ENCODE results near the gene CRELD1. TPM values are rescaled to one million over a fixed set of nuclear protein-coding genes. Genes with fewer than 3 reads are reported as not detected.

The CRELD1 gene
- total RNA-seq, 1 donor, result 7.6 TPM

DNA sequence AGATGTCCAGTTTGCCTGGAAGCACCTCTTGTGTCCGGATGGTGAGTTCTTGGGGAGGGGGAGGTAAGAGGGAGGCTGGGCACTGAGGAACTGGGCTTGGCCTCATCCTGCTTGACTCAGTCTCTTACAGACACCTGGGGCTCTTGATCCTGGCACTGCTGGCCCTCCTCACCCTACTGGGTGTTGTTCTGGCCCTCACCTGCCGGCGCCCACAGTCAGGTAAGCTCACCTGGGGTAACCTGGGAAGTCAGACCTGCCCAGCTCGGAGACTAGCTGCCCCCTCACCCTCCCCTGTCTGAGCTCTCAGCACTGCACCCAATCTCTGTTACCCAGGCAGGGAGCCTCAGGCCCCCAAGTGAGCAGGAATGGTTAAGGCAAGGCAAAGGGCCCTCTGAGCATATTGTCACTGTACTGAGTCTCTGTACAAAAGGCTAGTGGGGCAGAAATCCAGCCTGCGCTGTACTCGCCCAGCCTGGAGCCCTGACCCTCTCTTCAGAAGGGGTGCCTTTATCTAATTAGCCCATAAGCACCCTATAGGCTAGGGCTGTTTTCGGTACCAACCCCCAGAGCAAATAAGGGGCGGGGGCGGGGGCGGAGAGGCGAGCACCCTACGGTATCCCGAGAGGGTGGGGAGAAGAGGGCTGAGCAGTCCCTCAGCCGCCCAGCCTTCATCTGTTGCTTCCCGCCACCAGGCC lies 18.9 kb upstream of the CRELD1 start:
- H4K20me1 ChIP-seq (ENCODE audit: insufficient read depth, low read length), result peaks cover 2% of the 10 kb centered on the region
- no peak for DNase-seq (ENCODE audit: insufficient read length, low spot score, missing footprints)
- H3K4me2 ChIP-seq (ENCODE audit: insufficient read depth, low read length), result peak overlapping the region; percentile 93
- H3K79me2 ChIP-seq (ENCODE audit: insufficient read depth, low read length), result peaks cover 16% of the 10 kb centered on the region
- H3K4me1 ChIP-seq (ENCODE audit: insufficient read depth, low read length), result peaks cover 53% of the 10 kb centered on the region
- H3K27ac ChIP-seq (ENCODE audit: low read depth, low read length), result no peak overlapping the region
- H2AFZ ChIP-seq (ENCODE audit: low read length), result peak overlapping the region; percentile 25
- TF ChIP-seq, protein P1, sequence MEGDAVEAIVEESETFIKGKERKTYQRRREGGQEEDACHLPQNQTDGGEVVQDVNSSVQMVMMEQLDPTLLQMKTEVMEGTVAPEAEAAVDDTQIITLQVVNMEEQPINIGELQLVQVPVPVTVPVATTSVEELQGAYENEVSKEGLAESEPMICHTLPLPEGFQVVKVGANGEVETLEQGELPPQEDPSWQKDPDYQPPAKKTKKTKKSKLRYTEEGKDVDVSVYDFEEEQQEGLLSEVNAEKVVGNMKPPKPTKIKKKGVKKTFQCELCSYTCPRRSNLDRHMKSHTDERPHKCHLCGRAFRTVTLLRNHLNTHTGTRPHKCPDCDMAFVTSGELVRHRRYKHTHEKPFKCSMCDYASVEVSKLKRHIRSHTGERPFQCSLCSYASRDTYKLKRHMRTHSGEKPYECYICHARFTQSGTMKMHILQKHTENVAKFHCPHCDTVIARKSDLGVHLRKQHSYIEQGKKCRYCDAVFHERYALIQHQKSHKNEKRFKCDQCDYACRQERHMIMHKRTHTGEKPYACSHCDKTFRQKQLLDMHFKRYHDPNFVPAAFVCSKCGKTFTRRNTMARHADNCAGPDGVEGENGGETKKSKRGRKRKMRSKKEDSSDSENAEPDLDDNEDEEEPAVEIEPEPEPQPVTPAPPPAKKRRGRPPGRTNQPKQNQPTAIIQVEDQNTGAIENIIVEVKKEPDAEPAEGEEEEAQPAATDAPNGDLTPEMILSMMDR (IDR thresholded peaks at IDR 0.05; ENCODE audit: extremely low read depth, low read depth, low read length), result no peak
- H3K36me3 ChIP-seq (ENCODE audit: insufficient read depth, low read length), result no peaks in the 10 kb centered on the region
- H3K9me3 ChIP-seq (ENCODE audit: low read depth, low read length), result no peaks in the 10 kb centered on the region
- H3K4me3 ChIP-seq (ENCODE audit: insufficient read depth, low read length), result peak overlapping the region; percentile 74
- no peaks in the 10 kb centered on the region for H3K27me3 ChIP-seq (ENCODE audit: insufficient read depth, low read length)

DNA sequence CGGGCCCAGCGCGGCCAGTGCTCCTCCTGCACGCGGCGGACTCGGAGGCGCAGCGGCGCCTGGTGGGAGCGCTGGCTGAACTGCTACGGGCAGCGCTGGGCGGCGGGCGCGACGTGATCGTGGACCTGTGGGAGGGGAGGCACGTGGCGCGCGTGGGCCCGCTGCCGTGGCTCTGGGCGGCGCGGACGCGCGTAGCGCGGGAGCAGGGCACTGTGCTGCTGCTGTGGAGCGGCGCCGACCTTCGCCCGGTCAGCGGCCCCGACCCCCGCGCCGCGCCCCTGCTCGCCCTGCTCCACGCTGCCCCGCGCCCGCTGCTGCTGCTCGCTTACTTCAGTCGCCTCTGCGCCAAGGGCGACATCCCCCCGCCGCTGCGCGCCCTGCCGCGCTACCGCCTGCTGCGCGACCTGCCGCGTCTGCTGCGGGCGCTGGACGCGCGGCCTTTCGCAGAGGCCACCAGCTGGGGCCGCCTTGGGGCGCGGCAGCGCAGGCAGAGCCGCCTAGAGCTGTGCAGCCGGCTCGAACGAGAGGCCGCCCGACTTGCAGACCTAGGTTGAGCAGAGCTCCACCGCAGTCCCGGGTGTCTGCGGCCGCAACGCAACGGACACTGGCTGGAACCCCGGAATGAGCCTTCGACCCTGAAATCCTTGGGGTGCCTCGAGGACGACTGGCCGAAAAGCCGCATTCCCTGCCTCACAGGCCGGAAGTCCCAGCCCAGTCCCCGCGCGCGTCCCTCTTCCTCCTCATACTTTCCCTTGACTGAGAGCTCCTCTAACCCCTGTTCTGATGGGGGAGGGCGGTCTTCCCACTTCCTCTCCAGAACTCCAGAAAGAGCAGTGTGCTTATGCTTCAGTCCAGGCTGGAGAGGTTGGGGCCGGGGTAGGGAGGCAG lies 18.1 kb upstream of the CRELD1 start:
- Histone ChIP-seq H2AFZ (ENCODE audit: low read length) (peak overlapping the region; percentile 92), H3K9me3 (ENCODE audit: low read depth, low read length) (no peaks in the 10 kb centered on the region), H3K4me1 (ENCODE audit: insufficient read depth, low read length) (peaks cover 53% of the 10 kb centered on the region), H3K79me2 (ENCODE audit: insufficient read depth, low read length) (peaks cover 16% of the 10 kb centered on the region), H4K20me1 (ENCODE audit: insufficient read depth, low read length) (peaks cover 2% of the 10 kb centered on the region), H3K27ac (ENCODE audit: low read depth, low read length) (peak overlapping the region; percentile 73), H3K4me3 (ENCODE audit: insufficient read depth, low read length) (peak overlapping the region; percentile 74), H3K4me2 (ENCODE audit: insufficient read depth, low read length) (peak overlapping the region; percentile 93), H3K36me3 (ENCODE audit: insufficient read depth, low read length) (no peaks in the 10 kb centered on the region), H3K27me3 (ENCODE audit: insufficient read depth, low read length) (no peaks in the 10 kb centered on the region)
- TF ChIP-seq, protein P1 (IDR thresholded peaks at IDR 0.05; ENCODE audit: extremely low read depth, low read depth, low read length), result peak; percentile 25
- peak; percentile 87 for DNase-seq (ENCODE audit: insufficient read length, low spot score, missing footprints)

DNA sequence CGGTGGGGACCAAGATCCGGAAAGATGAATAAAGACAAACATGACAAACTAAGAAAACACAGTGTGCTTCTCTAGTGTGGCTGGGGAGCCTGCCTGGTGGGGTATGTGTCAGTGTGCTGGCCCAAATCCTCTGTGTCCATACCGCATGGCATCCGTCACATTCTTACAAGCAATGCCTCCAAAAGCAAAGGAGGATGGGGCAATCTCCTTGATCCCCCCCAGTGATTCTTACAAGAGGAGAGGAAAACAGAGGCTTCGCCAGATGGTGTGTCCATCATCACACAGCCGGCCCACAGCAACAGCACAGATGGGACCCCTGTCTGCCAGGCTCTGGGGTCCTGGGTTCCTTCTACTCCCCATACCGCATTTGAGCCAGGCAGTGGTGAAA lies 17.3 kb upstream of the CRELD1 start:
- peaks cover 2% of the 10 kb centered on the region for H4K20me1 ChIP-seq (ENCODE audit: insufficient read depth, low read length)
- peak overlapping the region; percentile 83 for H2AFZ ChIP-seq (ENCODE audit: low read length)
- no peaks in the 10 kb centered on the region for H3K36me3 ChIP-seq (ENCODE audit: insufficient read depth, low read length)
- H3K4me3 ChIP-seq (ENCODE audit: insufficient read depth, low read length), result peak overlapping the region; percentile 76
- H3K27me3 ChIP-seq (ENCODE audit: insufficient read depth, low read length), result no peaks in the 10 kb centered on the region
- no peaks in the 10 kb centered on the region for H3K9me3 ChIP-seq (ENCODE audit: low read depth, low read length)
- H3K4me1 ChIP-seq (ENCODE audit: insufficient read depth, low read length), result peaks cover 53% of the 10 kb centered on the region
- TF ChIP-seq, protein P1 (IDR thresholded peaks at IDR 0.05; ENCODE audit: extremely low read depth, low read depth, low read length), result no peak
- peak overlapping the region; percentile 93 for H3K4me2 ChIP-seq (ENCODE audit: insufficient read depth, low read length)
- peak; percentile 89 for DNase-seq (ENCODE audit: insufficient read length, low spot score, missing footprints)
- H3K27ac ChIP-seq (ENCODE audit: low read depth, low read length), result peak overlapping the region; percentile 73
- H3K79me2 ChIP-seq (ENCODE audit: insufficient read depth, low read length), result peaks cover 16% of the 10 kb centered on the region
